ENCODE data around the gene SOX10.

DNA sequence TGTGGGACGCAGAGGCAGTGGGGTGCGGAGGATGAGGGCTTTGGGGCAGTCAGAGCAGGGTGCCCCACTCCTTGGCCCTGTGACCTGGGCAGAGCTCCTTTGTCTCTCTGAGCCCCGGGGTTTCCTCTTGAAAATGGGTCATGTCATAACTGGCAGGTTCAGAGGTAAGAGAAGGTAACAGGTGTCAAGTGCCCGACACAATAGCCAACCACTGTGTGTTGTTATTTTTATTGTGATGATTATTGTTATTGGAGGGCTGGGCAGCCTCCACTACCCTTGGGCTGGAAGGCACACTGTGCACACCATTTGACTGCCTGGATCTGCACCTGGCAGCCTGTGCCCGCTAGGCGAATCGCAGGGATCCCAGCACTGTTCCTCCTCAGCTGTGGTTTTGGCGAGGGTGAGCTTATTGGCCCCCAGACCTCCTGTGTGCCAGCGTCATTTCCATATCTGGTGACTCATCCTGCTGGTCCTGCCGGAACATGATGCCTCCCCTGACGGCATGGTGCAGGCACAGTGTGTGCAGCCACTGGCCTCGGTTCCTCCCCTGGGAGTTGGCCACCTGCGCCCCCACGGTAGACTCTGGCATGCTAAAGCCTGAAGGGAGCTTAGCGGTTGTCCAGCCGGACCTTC is 15.4 kb upstream of the SOX10 start:
- no peak for TF ChIP-seq TAF1 (IDR thresholded peaks at IDR 0.05; ENCODE audit: borderline replicate concordance, insufficient read depth, low read length)
- no peak for TF ChIP-seq REST (IDR thresholded peaks at IDR 0.05; ENCODE audit: insufficient read depth in 1 of 2, low read depth in 2 of 2, low read length in 2 of 2)
- no peak for TF ChIP-seq FOXP2 (optimal IDR thresholded peaks at IDR 0.05; ENCODE audit: borderline replicate concordance, extremely low read depth, extremely low read length, insufficient read depth)
